DND-41 (cell line): ENCODE results near the gene PDIK1L.

Source experiments
- CTCF ChIP-seq: IDR thresholded peaks from 2 replicates; pipeline ENCODE4 v1.5.1; 2012; ENCODE audit warnings: borderline replicate concordance, low read length, moderate library complexity, mild to moderate bottlenecking; ENCODE audit not compliant: poor library complexity, severe bottlenecking; ENCODE audit errors: extremely low read depth
- EZH2 ChIP-seq: IDR thresholded peaks from 3 replicates; pipeline ENCODE4 v1.6.1; 2012; ENCODE audit warnings: borderline replicate concordance, low read depth, mild to moderate bottlenecking, moderate library complexity, low read length, inconsistent platforms; ENCODE audit not compliant: severe bottlenecking

- TF ChIP-seq EZH2 (no peak), CTCF (no peak)
These were observed 41.2 kb upstream of the PDIK1L start for GRCh38 chr1:26070296-26070962.
